Activated CD8-positive, alpha-beta memory T cell treated with anti-CD3 and anti-CD28 coated beads, Interleukin-2, amount 50 U/mL, for 1 hour (primary cell): ENCODE data around the gene SPTA1.

Experiments
- DNase-seq: peaks from one replicate; pipeline ENCODE4 v3.0.0-alpha.2; 2020; ENCODE audit errors: extremely low read depth

SPTA1 gene

GRCh38 chr1:158572226-158572625 lies 114.3 kb downstream of the SPTA1 start:
- no peak for DNase-seq

DNA sequence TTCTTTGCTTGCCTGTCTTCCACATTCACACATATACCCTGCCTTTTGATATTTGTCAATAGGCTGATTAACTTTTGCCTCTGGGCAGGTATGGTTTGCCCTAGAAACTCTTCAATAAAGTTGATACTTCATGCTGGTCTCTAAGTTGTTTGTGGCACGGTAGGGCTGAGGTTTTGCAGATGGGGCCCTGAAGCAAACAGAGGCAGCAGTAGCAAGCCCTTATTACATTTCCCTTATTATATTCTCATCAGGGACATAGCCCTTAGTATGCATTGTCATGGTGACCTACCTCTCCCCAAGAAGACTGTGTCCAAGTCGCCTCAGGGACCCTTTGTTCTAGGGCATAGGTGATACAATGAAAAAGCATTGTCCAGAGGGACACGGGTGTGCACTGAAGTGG lies 116.0 kb downstream of the SPTA1 start, which contains the start of gene OR6P1:
Gene OR6P1, minus strand, starts transcription at position 101 of the 400 bp plus-strand sequence. CDS start 6,976 bp downstream, outside the sequence.
- DNase-seq = no peak

- no peak for DNase-seq
These were observed 121.9 kb downstream of the SPTA1 start for GRCh38 chr1:158564608-158565007.

DNA sequence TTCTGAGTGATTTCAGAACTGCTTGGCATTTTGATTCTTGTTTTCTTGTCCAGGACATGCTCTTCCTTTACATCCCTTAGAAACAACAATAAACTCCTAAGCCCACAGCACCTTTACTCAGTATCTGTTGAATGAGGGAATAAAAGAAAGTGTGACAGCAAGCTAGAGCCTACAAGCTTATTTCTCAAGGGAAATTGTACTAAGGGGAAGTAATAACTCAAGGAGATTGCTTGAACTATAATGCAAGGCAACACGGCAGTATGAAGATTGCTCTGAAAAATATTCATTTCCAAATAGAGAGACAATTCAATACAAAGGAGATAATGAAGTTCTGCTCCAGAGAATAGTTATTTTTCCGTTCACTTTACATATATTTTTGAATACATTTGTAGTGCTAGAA lies 122.7 kb downstream of the SPTA1 start:
- no peak for DNase-seq
